ENCODE measurements around the gene CFAP92.
"Not testable (repeated sequence)": the region's sequence is repeated elsewhere in the genome, so short reads cannot be mapped to it uniquely, and the experiment has no call there.

The CFAP92 gene

DNA sequence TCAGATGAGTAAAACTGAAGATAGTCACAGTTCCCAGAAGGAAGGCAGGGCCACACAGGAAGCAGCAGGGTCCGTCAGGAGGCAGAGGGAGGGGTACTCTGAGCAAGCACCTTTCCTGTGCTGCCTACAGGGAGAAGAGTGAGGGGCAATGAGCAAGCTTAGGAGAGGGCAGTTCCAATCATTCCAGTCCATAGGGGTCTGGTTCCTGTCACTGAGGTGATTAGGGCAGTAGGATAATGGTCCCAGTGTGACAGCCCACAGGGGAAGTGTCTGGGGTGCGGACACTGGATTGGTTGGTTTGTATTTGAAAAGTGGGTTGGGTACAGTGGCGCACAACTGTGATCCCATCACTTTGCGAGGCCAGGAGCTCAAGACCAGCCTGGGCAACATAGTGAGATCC, 121.6 kb downstream of the CFAP92 start:
- no peak for DNase-seq (ENCODE audit: low read depth in 2 of 2, low spot score in 1 of 2)

DNA sequence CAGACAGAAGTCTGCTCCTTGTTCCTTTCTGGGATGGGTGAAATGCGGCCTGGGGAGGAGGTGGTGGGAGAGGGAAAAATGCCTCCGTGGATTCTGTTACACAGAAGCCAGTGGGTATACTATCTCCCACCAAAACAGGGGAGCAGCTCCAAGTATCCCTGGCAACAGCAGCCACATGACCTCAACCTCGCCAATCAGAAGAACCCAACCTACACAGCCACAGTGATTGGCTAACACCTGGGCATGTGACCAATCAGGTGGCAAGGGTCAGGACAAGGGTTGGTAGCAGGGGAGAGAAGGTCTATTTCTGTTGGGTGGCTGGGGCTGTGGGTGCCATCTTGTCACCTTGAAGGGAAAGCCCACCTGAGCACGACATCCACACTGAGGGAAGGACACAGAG, 123.5 kb downstream of the CFAP92 start:
- DNase-seq (ENCODE audit: low read depth in 2 of 2, low spot score in 1 of 2) = no peak

DNA sequence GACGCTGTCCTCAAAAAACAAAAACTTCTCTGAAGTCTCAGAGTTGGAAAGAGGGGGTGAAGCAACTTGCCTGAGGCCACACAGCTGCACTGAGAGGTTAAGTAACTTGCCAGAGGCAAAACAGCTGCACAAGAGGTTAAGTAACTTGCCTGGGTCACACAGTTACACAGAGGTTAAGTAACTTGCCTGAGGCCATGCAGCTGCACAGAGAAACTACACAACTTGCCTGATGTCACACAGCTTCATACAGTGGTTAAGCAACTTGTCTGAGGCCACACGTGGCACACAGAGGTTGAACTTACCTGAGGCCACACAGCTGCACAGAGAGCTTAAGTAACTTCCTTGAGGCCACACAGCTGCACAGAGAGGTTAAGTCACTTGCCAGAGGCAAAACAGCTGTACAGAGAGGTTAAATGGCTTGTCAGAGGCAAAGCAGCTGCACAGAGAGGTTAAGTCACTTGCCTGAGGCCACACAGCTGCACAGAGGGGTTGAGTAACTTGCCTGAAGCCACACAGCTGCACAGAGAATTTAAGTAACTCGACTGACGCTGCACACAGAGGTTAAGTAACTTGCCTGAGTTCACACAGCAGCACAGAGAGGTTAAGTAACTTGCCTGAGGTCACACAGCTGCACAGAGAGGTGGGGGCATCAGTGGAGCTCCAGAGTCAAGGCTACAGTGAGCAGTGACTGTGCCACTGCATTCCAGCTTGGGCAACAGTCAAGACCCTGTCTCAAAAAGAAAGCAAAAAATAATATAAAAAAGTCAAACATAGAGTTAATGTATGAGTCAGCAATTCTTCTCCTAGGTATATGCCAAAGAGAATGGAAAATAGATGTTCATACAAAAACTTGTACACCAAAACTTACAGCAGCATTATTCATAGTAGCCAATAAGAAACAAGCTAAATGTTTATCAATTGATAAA, 126.4 kb downstream of the CFAP92 start:
- no peak for DNase-seq (ENCODE audit: low read depth in 2 of 2, low spot score in 1 of 2)

DNA sequence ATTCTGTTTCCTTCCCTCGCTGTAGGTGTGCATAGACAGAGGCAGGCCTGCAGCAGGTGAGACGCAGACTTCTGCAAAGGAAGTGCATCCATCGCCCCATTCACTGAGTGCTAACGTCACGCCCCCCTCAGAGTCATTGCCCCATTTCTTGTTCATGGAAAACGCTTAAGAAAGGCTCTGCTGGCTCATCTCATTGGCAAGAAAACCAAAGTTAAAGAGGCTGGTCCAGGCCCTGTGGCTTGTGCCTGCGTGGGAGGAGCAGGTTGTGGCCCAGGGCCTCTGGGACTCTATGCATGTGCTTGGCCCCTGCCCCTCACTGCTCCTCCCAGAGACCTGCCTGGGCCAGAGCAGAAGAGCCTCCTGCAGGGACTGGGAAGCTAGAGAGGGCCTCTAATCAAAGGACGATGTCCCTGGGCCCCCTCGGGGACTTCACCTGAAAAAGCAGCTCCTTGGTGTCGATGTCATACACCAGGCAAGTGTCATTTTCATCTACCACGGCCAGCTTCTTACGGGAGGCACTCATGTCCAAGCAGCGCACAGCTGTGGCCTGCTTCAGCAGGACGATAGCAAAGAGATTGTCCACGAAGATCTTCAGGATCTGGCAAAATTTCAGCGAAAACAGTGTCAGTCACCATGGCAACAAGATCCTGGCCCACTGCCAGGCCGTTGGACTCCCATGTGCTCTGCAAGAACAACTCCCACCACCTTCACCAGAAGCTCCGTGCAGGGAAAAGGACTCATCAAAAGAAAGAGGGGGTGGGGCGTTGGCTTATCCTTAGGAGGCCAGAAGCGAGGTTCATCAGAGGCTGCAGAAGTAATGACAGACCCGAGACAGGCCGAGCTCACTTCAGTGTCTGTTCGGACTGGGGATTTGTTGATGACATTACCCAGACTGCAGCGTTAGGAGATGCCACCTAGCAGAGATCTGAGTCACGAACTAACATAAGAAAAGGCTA, 128.7 kb downstream of the CFAP92 start:
- DNase-seq (ENCODE audit: low read depth in 2 of 2, low spot score in 1 of 2) = not testable (repeated sequence)

DNA sequence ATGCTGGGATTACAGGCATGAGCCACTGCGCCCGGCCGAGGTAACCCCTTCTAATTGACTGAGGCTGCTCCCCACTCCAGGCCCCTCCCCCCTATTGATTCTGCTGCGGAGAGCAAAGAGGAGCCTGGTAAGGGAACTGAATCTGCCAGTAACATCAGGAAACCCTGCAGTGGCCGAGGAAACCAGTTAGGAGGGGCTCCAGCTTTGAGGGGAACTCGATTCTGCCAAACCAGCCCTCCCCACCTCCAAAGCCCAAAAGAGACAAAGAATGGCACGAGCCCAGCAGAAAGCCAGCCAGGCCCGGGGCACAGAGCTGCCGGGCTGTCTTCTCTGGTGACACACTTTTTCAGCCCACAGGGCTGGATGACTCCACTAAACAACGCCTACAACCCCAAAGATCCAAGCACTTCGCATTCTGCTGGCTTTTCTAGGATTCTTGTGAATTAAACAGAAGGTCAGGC, 129.5 kb downstream of the CFAP92 start:
- DNase-seq (ENCODE audit: low read depth in 2 of 2, low spot score in 1 of 2) = no peak

DNA sequence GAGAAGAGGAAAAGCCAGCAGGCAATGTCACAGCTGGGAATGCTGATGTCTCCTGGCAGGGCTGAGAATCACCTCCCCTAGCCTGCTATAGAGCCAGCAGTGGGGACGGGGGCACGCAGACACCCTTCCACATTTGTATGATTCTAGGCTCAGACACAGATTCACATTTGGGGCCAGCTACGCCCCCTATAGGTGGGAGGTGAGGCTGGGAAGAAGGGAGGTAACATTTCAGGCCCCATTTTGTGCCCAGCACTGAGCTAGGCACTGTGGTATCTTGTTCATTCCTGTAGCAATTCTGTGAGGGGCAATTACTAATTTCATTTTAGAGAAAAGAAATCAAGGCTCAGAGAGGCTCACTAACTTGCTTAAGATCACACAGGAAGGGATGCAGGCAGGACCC, 130.3 kb downstream of the CFAP92 start:
- DNase-seq (ENCODE audit: low read depth in 2 of 2, low spot score in 1 of 2) = no peak

DNA sequence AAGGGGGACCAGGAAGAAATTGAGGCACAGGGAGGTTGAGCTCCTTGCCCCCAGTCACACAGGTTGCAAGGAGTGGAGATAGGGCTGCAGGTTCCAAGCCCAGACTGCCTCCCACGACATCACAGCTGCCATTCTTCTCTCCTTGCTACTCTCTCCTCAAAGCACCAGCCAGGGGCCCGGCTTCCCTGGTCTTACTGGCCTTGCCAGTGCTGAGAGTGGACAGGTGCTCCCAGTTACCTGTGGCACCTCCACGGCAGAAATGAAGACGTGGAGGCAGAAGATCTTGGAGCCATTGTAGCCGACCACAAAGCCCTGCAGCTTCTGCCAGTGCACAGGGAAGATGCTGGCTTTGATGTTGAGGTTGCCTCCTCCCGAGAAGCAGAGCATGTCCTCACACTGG, 132.4 kb downstream of the CFAP92 start:
- no peak for DNase-seq (ENCODE audit: low read depth in 2 of 2, low spot score in 1 of 2)
